Frontal cortex (tissue), 1 donor: ENCODE measurements around the gene PLXNB1. TPM values are rescaled to one million over a fixed set of nuclear protein-coding genes. Genes with fewer than 3 reads are reported as not detected.

Experiments used
- small RNA-seq: library from RNA; depleted of rRNA; stranded (forward); fragments of <200 nt; gene quantifications from one replicate; pipeline ENCODE3, GENCODE V24; 2014
- total RNA-seq: library from RNA; depleted of rRNA; stranded (reverse); fragments of >200 nt; gene quantifications from one replicate; pipeline ENCODE4 v1.2.3, GENCODE V29; 2014

PLXNB1 gene
- total RNA-seq, 1 donor from 2014 or later: 32.2 TPM

Small RNA genes lying within 50 kb of the gene (small RNA-seq; reads per million reads assigned to genes)
- not detected for gene RN7SL321P

Other genes with a start within 250 kb of the PLXNB1 start
- gene CDC25A, start 241.7 kb downstream of the PLXNB1 start, total RNA-seq: 4.5 TPM
- gene CAMP, start 206.6 kb downstream of the PLXNB1 start, total RNA-seq: not detected
- 23.2 TPM for gene ZNF589, start 189.0 kb downstream of the PLXNB1 start, total RNA-seq
- gene NME6, start 128.7 kb downstream of the PLXNB1 start, total RNA-seq: 20.8 TPM
- not detected for gene SPINK8, start 96.4 kb downstream of the PLXNB1 start, total RNA-seq
- 1.6 TPM for gene FBXW12, start 57.9 kb downstream of the PLXNB1 start, total RNA-seq
- 12.6 TPM for gene CCDC51, start 10.0 kb upstream of the PLXNB1 start, total RNA-seq
- gene TMA7, start 10.2 kb upstream of the PLXNB1 start, total RNA-seq: 99.9 TPM
- gene ATRIP, start 16.7 kb upstream of the PLXNB1 start, total RNA-seq: 7.3 TPM
- gene SHISA5, start 74.1 kb upstream of the PLXNB1 start, total RNA-seq: 81.1 TPM
- 22.0 TPM for gene PFKFB4, start 126.7 kb upstream of the PLXNB1 start, total RNA-seq
- not detected for gene UCN2, start 133.7 kb upstream of the PLXNB1 start, total RNA-seq
- 1.2 TPM for gene COL7A1, start 165.2 kb upstream of the PLXNB1 start, total RNA-seq
- 149 TPM for gene UQCRC1, start 179.6 kb upstream of the PLXNB1 start, total RNA-seq
- not detected for gene TMEM89, start 191.7 kb upstream of the PLXNB1 start, total RNA-seq
- gene SLC26A6, start 205.4 kb upstream of the PLXNB1 start, total RNA-seq: 4.1 TPM
- gene CELSR3, start 232.8 kb upstream of the PLXNB1 start, total RNA-seq: 27.7 TPM